Measurements from ENCODE around the gene CYYR1.
A peak's percentile ranks its signal among the peaks of the same experiment; 100 is the strongest.

The CYYR1 gene

DNA sequence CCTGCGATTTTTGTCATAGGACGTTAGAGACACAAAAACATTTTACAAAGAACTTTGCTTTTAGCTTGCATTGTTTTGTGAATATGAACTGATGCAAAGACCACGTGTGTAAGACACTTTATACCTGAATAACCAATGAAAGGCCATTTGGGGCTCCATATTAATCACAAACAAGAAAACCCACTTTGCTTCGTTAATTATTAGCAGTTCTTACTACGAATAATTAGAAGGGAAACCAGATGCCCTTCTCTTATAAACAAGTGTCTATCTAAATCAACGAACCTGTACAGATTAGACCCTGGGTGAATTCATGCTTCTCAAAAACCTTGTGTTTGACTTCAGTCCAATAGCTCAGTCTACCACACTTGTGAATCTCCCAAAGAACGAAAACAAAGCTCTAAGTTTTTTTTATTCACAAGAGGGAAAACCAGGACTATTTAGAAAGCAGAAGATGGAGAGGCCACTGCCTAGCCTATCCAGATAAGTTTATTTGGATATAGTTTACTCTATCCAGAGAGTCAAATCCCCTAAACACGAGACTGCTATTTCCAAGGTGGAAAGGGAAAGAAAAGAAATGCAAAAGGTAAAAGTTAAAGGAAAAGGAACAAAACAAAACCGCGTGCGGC, 897 bp downstream of the CYYR1 start:
- H3K4me3 ChIP-seq (replicated peaks; ENCODE audit: low read depth, low read length), result peak overlapping the region; percentile 19
- TF ChIP-seq, protein P1, sequence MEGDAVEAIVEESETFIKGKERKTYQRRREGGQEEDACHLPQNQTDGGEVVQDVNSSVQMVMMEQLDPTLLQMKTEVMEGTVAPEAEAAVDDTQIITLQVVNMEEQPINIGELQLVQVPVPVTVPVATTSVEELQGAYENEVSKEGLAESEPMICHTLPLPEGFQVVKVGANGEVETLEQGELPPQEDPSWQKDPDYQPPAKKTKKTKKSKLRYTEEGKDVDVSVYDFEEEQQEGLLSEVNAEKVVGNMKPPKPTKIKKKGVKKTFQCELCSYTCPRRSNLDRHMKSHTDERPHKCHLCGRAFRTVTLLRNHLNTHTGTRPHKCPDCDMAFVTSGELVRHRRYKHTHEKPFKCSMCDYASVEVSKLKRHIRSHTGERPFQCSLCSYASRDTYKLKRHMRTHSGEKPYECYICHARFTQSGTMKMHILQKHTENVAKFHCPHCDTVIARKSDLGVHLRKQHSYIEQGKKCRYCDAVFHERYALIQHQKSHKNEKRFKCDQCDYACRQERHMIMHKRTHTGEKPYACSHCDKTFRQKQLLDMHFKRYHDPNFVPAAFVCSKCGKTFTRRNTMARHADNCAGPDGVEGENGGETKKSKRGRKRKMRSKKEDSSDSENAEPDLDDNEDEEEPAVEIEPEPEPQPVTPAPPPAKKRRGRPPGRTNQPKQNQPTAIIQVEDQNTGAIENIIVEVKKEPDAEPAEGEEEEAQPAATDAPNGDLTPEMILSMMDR (IDR thresholded peaks at IDR 0.05; ENCODE audit: low read length, missing control alignments), result no peak
- no peak for DNase-seq (ENCODE audit: low read depth)

DNA sequence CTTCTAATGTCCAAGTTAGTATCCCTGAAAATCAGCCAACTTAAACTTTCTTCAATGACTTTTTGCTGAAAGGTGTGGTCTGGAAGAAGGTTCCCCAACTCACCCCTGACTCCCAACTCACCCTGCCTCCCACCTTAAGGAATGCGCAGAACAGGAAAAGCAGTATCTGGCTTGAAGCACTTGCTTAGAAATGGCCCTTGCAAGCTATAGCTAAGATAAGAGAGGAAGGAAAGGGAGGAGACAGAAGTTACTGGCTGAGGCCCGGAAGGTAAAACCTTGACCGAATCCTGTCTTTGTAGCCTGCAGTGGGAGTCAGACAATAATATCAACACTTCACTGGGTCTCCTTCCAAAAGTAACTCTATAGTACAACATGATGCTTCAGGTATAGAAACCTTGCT, 2.9 kb downstream of the CYYR1 start:
- TF ChIP-seq, protein P1 (IDR thresholded peaks at IDR 0.05; ENCODE audit: low read length, missing control alignments), result no peak
- DNase-seq (ENCODE audit: low read depth), result no peak

DNA sequence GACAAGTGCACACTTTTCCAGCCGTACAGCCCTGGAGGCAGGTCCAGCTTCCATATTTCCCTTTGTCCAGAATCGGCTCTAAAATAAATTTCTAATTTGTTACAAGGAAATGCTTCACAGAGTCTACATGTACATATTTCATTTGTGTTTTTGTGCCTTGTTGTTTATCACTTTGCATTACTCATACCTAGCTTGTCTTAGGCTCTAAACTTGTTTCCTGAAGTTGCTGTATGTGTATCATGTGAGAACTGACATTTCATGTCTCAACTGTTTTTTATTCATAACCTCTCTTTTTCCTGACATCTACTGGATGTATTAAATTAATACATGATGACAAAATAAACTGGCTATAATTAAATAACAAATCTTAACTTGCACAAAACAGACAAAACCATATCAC, 7.5 kb downstream of the CYYR1 start:
- TF ChIP-seq, protein P1 (IDR thresholded peaks at IDR 0.05; ENCODE audit: low read length, missing control alignments), result no peak
- DNase-seq (ENCODE audit: low read depth), result no peak
- H3K4me3 ChIP-seq (replicated peaks; ENCODE audit: low read depth, low read length), result no peak overlapping the region

More for the DNA sequence above, 2.9 kb downstream of the CYYR1 start:
- no peak overlapping the region for H3K4me3 ChIP-seq (replicated peaks; ENCODE audit: low read depth, low read length)

DNA sequence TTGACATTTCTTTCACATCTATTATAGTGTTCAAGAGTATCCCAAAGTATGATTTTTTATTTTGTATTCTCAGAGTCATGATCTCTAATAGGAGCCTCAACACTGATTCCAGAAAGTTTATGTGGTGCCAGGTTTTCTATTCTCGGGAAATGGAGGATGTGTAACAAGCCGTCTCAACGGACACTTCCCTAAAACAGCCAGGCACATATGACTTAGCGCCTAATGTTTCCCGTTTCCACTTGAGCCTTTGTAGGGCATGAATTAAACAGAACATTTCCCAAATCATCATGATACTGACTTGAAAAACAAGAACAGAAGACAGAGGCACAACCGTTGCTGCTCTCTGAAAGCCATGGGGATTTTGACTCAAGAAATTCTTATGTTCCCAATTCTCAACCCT, 8.0 kb downstream of the CYYR1 start:
- no peak overlapping the region for H3K4me3 ChIP-seq (replicated peaks; ENCODE audit: low read depth, low read length)
- TF ChIP-seq, protein P1 (IDR thresholded peaks at IDR 0.05; ENCODE audit: low read length, missing control alignments), result no peak
- DNase-seq (ENCODE audit: low read depth), result no peak

DNA sequence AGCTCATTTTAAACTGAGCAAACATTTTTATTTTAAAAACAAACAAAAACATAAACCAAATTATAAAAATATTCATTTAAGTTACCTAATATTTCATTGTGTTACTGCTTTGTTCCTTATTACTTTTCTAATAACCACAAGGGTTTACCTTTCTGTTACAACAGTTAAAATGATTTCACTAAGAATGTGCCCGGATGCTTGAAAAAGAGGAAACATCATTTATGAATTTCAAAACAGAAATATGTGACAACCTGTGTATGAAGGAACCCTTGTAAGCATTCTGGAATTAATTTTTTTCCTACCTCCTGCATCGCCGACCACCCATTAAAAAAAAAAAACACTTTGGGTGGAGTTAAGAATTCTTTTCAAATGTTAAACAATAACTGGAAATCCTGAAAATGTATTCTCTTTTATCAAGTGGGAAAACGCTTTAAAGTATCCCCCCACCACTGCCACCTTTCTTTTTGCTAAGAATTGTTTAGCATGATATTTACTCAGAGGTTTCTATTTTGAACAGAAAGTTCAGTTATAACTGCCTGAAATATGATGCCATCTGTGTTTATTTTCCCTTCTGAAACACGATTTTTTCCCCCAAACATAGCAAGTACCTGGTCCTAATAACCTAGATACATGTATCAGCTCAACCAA, 9.1 kb downstream of the CYYR1 start:
- no peak for DNase-seq (ENCODE audit: low read depth)
- TF ChIP-seq, protein P1 (IDR thresholded peaks at IDR 0.05; ENCODE audit: low read length, missing control alignments), result no peak
- no peak overlapping the region for H3K4me3 ChIP-seq (replicated peaks; ENCODE audit: low read depth, low read length)

DNA sequence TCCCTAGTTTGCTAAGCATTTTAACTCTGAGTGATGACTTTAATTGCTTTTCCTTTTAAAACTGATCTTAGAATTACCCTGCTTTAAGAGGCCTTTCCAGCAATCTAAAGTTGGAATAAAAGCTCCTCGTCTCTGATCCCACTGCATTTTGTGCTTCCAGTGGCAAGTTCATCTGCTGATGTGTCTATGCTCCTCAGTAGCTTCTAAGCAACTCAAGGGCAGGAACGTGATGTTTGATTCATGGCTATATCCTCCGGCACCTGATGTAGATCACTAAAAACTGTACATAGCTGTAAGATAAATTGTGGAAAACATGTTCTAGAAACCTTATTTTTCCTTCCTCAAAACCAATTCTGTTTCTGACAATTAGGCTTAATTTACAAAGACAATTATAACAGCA, 12.5 kb downstream of the CYYR1 start:
- no peak overlapping the region for H3K4me3 ChIP-seq (replicated peaks; ENCODE audit: low read depth, low read length)
- DNase-seq (ENCODE audit: low read depth), result no peak
- TF ChIP-seq, protein P1 (IDR thresholded peaks at IDR 0.05; ENCODE audit: low read length, missing control alignments), result no peak

DNA sequence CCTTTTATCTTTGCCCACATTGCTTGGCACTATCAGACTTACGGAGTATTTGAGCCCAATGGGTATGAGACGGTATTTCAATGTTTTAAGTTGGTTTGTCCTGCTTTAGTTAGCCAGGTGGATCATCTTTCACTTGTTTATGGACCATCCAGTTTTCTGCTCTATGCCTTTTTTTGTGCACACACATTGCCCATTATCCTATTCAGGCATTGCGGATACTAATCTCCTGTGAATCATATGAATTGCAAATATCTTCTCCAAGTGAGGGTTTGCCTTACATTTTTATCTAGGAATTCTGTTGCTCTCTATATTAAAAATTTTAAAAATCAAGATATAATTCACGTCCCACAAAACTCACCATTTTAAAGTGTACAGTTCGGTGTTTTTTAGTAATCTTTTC, 14.0 kb downstream of the CYYR1 start:
- no peak overlapping the region for H3K4me3 ChIP-seq (replicated peaks; ENCODE audit: low read depth, low read length)
- TF ChIP-seq, protein P1 (IDR thresholded peaks at IDR 0.05; ENCODE audit: low read length, missing control alignments), result no peak
- no peak for DNase-seq (ENCODE audit: low read depth)
